KMS-11 (cell line): ENCODE measurements around the gene MYRIP.

Experiments used
- H2AFZ ChIP-seq: fragments of 200-600 bp; sonication (generic); 2 replicates; pipeline ENCODE4 v1.6.1; 2016; ENCODE audit warnings: antibody characterized with exemption, mixed run types, low read depth
- H3K27ac ChIP-seq: fragments of 200-600 bp; sonication (generic); 2 replicates; pipeline ENCODE4 v1.6.1; 2016; ENCODE audit warnings: mild to moderate bottlenecking, mixed run types
- H3K27me3 ChIP-seq: fragments of 200-600 bp; sonication (generic); 2 replicates; pipeline ENCODE4 v1.6.1; 2017; ENCODE audit warnings: mild to moderate bottlenecking, low read depth, mixed run types, moderate library complexity; ENCODE audit not compliant: insufficient read depth
- H3K36me3 ChIP-seq: fragments of 200-600 bp; sonication (generic); 2 replicates; pipeline ENCODE4 v1.6.1; 2017; ENCODE audit warnings: mild to moderate bottlenecking, mixed run types; ENCODE audit not compliant: insufficient read depth
- H3K4me1 ChIP-seq: fragments of 200-600 bp; sonication (generic); 2 replicates; pipeline ENCODE4 v1.6.1; 2016; ENCODE audit warnings: mild to moderate bottlenecking, low read depth, mixed run types; ENCODE audit not compliant: poor library complexity, severe bottlenecking
- H3K4me2 ChIP-seq: fragments of 200-600 bp; sonication (generic); 2 replicates; pipeline ENCODE4 v1.7.0; 2016; ENCODE audit warnings: mild to moderate bottlenecking, mixed run types
- H3K4me3 ChIP-seq: fragments of 200-600 bp; sonication (generic); IDR thresholded peaks from 2 replicates; pipeline ENCODE4 v1.6.1; 2017; ENCODE audit warnings: low read depth, low read length, mixed read lengths; ENCODE audit not compliant: insufficient read depth
- H3K79me2 ChIP-seq: fragments of 200-600 bp; sonication (generic); 2 replicates; pipeline ENCODE4 v1.6.1; 2016; ENCODE audit warnings: low read depth, mixed run types; ENCODE audit not compliant: insufficient read depth
- H3K9ac ChIP-seq: fragments of 200-600 bp; sonication (generic); 2 replicates; pipeline ENCODE4 v1.6.1; 2016; ENCODE audit warnings: mild to moderate bottlenecking, mixed run types
- H4K20me1 ChIP-seq: fragments of 200-600 bp; sonication (generic); 2 replicates; pipeline ENCODE4 v1.6.1; 2016; ENCODE audit warnings: mild to moderate bottlenecking, mixed run types; ENCODE audit not compliant: insufficient read depth
- TF ChIP-seq, protein P1 (sequence below): fragments of 200-600 bp; sonication (generic); conservative IDR thresholded peaks from 2 replicates; pipeline ENCODE4 v1.6.1; 2017; ENCODE audit warnings: low read depth, mild to moderate bottlenecking, antibody characterized with exemption, low read length, moderate library complexity, mixed read lengths

Gene MYRIP

DNA sequence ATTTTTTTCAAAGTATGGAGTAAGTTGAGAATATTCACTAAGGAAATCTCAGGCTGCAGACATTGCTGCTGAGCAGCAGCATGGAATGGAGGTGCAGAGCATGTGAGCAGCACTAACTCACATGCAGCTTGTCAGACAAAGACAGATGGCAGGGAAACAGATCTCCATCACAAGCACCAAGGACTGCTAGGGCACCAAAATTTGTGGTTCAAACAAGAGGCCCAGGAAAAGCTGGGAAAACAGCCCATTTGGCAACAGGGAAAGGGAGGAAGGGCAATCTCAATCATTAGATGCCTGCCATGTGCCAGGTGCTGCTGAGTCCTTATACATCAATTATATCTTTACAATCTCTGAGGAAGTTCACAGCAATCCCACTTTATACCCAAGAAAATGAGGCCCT is 452.9 kb downstream of the MYRIP start:
- Histone ChIP-seq H3K9ac (no peak overlapping the region), H3K79me2 (no peaks in the 10 kb centered on the region), H3K4me2 (no peak overlapping the region), H3K36me3 (no peaks in the 10 kb centered on the region), H3K27ac (no peak overlapping the region), H3K4me3 (no peak overlapping the region), H2AFZ (no peak overlapping the region), H3K27me3 (no peaks in the 10 kb centered on the region), H4K20me1 (no peaks in the 10 kb centered on the region), H3K4me1 (no peaks in the 10 kb centered on the region)
- TF ChIP-seq, protein P1, sequence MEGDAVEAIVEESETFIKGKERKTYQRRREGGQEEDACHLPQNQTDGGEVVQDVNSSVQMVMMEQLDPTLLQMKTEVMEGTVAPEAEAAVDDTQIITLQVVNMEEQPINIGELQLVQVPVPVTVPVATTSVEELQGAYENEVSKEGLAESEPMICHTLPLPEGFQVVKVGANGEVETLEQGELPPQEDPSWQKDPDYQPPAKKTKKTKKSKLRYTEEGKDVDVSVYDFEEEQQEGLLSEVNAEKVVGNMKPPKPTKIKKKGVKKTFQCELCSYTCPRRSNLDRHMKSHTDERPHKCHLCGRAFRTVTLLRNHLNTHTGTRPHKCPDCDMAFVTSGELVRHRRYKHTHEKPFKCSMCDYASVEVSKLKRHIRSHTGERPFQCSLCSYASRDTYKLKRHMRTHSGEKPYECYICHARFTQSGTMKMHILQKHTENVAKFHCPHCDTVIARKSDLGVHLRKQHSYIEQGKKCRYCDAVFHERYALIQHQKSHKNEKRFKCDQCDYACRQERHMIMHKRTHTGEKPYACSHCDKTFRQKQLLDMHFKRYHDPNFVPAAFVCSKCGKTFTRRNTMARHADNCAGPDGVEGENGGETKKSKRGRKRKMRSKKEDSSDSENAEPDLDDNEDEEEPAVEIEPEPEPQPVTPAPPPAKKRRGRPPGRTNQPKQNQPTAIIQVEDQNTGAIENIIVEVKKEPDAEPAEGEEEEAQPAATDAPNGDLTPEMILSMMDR: no peak

DNA sequence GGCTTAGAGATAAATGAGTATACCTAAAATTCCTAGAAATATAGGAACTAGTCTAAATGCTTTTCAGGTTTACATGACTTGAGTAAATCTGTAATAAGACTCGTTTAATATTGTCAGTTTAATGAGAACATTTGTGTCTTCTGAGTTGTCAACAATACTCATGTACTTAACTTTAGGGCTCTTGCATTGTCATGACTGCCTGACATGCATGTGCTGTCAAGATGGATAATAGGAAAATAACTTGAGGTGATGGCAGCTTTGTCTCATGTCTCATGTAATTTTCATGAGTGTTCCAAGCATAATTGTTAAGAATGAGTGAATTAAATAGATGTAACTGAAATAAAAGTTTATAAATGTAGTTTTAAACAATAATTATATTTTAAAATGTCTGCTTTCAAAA is 455.0 kb downstream of the MYRIP start:
- Histone ChIP-seq H2AFZ (no peak overlapping the region), H3K9ac (no peak overlapping the region), H3K36me3 (no peaks in the 10 kb centered on the region), H3K27ac (no peak overlapping the region), H3K4me2 (no peak overlapping the region), H4K20me1 (no peaks in the 10 kb centered on the region), H3K4me1 (no peaks in the 10 kb centered on the region), H3K4me3 (no peak overlapping the region), H3K27me3 (no peaks in the 10 kb centered on the region), H3K79me2 (no peaks in the 10 kb centered on the region)
- TF ChIP-seq, protein P1: no peak

DNA sequence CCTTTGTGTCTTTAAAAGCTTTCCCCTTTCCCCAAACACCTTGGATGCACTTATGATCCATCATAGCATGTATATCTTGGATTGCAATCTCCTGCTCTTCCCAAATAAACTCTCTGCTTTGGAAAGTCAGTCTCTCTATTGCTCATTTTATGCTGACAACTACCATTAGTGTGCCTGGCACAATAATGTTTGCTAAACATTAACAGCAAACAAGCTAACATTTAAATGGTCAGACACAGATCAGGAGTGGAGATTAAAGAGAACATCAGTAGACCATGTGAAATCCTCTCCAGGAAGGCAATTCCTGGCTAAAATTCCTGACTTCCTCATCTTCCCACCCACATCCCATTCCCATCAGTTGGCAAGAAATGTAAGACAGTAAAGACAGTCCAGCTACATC is 455.8 kb downstream of the MYRIP start:
- Histone ChIP-seq H3K27me3 (no peaks in the 10 kb centered on the region), H4K20me1 (no peaks in the 10 kb centered on the region), H3K79me2 (no peaks in the 10 kb centered on the region), H3K36me3 (no peaks in the 10 kb centered on the region), H3K4me1 (no peaks in the 10 kb centered on the region), H2AFZ (no peak overlapping the region), H3K27ac (no peak overlapping the region), H3K9ac (no peak overlapping the region), H3K4me2 (no peak overlapping the region), H3K4me3 (no peak overlapping the region)
- TF ChIP-seq, protein P1: no peak

DNA sequence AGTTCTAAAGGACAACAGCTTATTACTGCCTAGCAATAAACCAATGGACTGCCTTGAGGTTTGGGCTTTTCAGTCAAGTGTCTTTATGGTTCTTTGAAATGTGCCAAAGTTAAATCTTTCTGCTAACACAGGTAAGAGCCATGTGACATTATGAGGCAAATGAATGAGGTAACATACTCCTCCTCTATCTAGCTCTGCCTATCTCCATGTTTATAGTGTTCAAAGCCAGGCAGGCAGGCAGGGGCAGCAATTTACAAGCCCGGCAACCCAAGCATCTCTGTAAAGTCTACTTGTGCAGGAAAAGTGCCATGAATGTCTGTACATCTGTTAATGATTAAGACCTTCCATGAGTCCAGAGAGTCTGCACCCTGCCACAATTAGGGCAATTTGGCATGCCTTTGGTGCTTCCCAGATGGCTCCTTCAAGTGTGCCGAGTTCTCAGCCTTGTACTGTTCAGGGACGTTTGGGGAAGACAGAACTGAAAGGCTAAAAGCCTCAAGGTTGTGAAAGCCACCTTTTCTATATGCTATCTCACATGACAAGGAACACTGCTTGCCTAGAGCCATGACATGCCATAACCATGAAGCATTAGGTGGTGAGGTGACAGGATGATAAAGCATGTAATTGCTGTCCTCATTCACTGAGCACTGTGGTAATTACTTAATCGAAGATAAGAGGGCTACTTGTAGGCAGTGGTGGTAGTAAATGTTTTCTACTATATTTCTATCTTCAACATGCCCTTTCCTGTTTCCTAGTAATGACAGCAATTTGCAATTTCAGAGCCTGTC is 458.7 kb downstream of the MYRIP start:
- H4K20me1 ChIP-seq: no peaks in the 10 kb centered on the region

More for the DNA sequence above, 458.7 kb downstream of the MYRIP start:
- Histone ChIP-seq H3K4me1 (no peaks in the 10 kb centered on the region), H3K4me3 (no peak overlapping the region), H3K27me3 (no peaks in the 10 kb centered on the region), H3K36me3 (no peaks in the 10 kb centered on the region), H3K4me2 (no peak overlapping the region), H2AFZ (no peak overlapping the region), H3K79me2 (no peaks in the 10 kb centered on the region), H3K9ac (no peak overlapping the region), H3K27ac (no peak overlapping the region)
- TF ChIP-seq, protein P1: no peak
